SK-N-MC (cell line): ENCODE results near the gene TELO2.

Source experiments
- DNase-seq: peaks from one replicate; pipeline ENCODE4 v3.0.0-alpha.2; 2011; ENCODE audit warnings: low read depth, low spot score
- H3K27ac ChIP-seq: fragments of 200-600 bp; sonication (generic); 2 replicates; pipeline ENCODE4 v1.5.1; 2016; ENCODE audit warnings: mixed run types
- H3K36me3 ChIP-seq: fragments of 200-600 bp; sonication (generic); 2 replicates; pipeline ENCODE4 v1.6.1; 2017; ENCODE audit warnings: antibody characterized with exemption, low read length, mixed read lengths; ENCODE audit not compliant: insufficient read depth
- H3K4me3 ChIP-seq: fragments of 200-600 bp; sonication (generic); 2 replicates; pipeline ENCODE4 v1.5.1; 2016
- H3K9ac ChIP-seq: fragments of 200-600 bp; sonication (generic); 2 replicates; pipeline ENCODE4 v1.8.0; 2017; ENCODE audit warnings: mixed run types, mixed read lengths; ENCODE audit not compliant: insufficient read length
- H3K9me3 ChIP-seq: fragments of 200-600 bp; sonication (generic); 2 replicates; pipeline ENCODE4 v1.6.1; 2017; ENCODE audit warnings: low read depth, mild to moderate bottlenecking, antibody characterized with exemption, low read length, moderate library complexity, mixed read lengths
- EZH2 ChIP-seq: fragments of 200-600 bp; sonication (generic); IDR thresholded peaks from one replicate; pipeline ENCODE4 v1.6.1; 2017; ENCODE audit warnings: antibody characterized with exemption
- FOXP2 ChIP-seq: optimal IDR thresholded peaks from 2 replicates; pipeline ENCODE3; 2011; ENCODE audit warnings: mild to moderate bottlenecking, moderate library complexity; ENCODE audit not compliant: insufficient read depth; ENCODE audit errors: extremely low read length, control extremely low read depth
- POLR2AphosphoS5 ChIP-seq: IDR thresholded peaks from 2 replicates; pipeline ENCODE4 v1.6.1; 2012; ENCODE audit warnings: mild to moderate bottlenecking, low read depth, low read length, borderline replicate concordance

Gene TELO2

GRCh38 chr16:1455190-1456171 lies 37.7 kb upstream of the TELO2 start:
- Histone ChIP-seq H3K4me3 (no peak overlapping the region), H3K9me3 (no peaks in the 10 kb centered on the region), H3K27ac (no peak overlapping the region), H3K36me3 (peaks cover 5% of the 10 kb centered on the region; the same call in 1 of the 2 replicates), H3K9ac (no peak overlapping the region)
- TF ChIP-seq EZH2, result no peak
- no peak for TF ChIP-seq POLR2AphosphoS5
- no peak for TF ChIP-seq FOXP2
- DNase-seq, result no peak

DNA sequence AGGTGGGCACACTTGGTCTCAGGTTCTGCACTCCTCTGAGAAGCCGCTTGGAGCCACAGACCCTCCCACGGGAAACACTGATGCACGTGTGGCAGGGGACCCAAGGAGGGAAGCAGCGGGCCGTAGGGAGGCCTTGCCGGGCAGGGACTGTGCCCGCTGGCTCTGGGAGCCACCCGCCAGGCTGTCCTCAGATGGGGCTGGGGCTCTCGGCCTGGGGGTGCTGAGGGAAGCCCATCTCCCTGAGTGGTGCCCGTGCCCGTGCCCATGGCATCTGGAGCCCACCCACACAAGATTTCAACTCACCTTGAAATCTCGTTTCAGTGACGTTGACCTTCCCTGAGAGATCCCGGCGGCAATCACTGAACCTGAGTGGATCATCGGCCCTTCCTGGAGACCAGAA lies 36.2 kb upstream of the TELO2 start:
- no peak for TF ChIP-seq POLR2AphosphoS5
- no peak for TF ChIP-seq FOXP2
- no peak for TF ChIP-seq EZH2
- no peaks in the 10 kb centered on the region for H3K9me3 ChIP-seq
- no peak overlapping the region for H3K4me3 ChIP-seq
- H3K9ac ChIP-seq, result no peak overlapping the region
- H3K27ac ChIP-seq, result no peak overlapping the region
- H3K36me3 ChIP-seq, result peaks cover 5% of the 10 kb centered on the region; the same call in 1 of the 2 replicates
- DNase-seq, result no peak

DNA sequence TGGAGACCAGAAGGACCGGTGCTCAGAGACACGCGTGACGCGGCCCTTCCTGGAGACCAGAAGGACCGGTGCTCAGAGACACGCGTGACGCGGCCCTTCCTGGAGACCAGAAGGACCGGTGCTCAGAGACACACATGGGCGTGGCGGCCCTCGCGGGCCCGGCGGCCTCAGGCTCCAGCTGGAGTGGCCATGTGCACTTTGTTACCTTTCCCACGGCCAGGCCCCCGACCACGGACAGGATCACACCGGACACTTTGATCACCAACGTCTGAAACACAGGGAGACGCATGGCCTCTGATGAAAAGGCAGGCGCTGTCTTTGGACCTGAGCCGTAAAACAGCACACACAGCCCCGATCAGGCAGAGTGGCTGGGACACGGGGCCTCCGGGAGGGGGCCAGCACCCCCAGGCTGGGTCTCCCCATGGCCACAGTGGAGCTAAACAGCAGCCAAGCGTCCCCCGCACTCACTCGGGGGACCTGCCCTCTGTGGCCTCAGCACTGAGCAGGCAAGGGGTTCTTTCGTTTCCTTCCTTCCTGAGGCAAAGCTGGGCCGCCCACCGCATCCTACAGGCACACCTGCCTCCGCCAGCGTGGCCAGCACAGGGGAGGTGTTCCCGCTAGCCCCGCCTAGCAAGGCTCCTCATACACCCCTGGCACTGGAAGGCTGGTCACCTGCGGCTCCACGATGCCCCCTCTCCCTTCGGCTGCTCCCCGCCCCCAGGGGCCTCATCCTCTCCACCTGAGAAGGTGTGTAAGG lies 35.5 kb upstream of the TELO2 start:
- TF ChIP-seq POLR2AphosphoS5 (no peak), EZH2 (no peak), FOXP2 (no peak)
- H3K9ac ChIP-seq, result no peak overlapping the region

GRCh38 chr16:1458336-1458976 lies 34.7 kb upstream of the TELO2 start:
- no peak for DNase-seq

More for the DNA sequence above, 35.5 kb upstream of the TELO2 start:
- H3K36me3 ChIP-seq, result peaks cover 5% of the 10 kb centered on the region; the same call in 1 of the 2 replicates
- no peak for DNase-seq
- H3K27ac ChIP-seq, result no peak overlapping the region
- no peaks in the 10 kb centered on the region for H3K9me3 ChIP-seq
- no peak overlapping the region for H3K4me3 ChIP-seq

DNA sequence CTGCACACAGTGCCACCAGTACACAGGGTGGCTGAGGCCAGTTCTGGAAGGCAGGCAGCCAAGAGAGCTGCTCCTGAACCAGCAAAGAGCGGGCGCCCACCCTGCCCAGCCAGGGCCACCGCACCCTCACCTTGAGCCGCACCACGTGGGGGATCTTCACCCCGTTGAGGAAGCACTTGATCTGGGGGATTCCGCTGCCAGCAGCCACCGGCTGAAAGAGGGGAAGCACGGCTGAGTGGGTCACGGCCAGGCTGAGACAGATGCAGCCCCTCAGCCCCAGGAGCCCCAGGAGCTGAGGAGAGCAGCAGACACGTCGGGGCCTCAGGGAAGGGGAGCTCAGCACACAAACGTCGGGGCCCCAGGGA lies 34.2 kb upstream of the TELO2 start:
- DNase-seq, result no peak
- no peak overlapping the region; the same call in 1 of the 2 replicates for H3K4me3 ChIP-seq
- H3K27ac ChIP-seq, result peak overlapping the region; percentile 69
- TF ChIP-seq POLR2AphosphoS5, result no peak
- no peak for TF ChIP-seq EZH2
- TF ChIP-seq FOXP2, result no peak
- H3K9ac ChIP-seq, result peak overlapping the region; percentile 14
- H3K36me3 ChIP-seq, result no peaks in the 10 kb centered on the region; the same call in 1 of the 2 replicates
- H3K9me3 ChIP-seq, result no peaks in the 10 kb centered on the region

More at GRCh38 chr16:1458336-1458976, 34.7 kb upstream of the TELO2 start:
- no peaks in the 10 kb centered on the region for H3K9me3 ChIP-seq
- peak overlapping the region; percentile 69 for H3K27ac ChIP-seq
- no peak for TF ChIP-seq POLR2AphosphoS5
- H3K36me3 ChIP-seq, result peaks cover 4% of the 10 kb centered on the region; the same call in 1 of the 2 replicates
- H3K9ac ChIP-seq, result peak overlapping the region; percentile 14
- no peak overlapping the region; the same call in 1 of the 2 replicates for H3K4me3 ChIP-seq

GRCh38 chr16:1459967-1460366 lies 33.2 kb upstream of the TELO2 start:
- H3K9me3 ChIP-seq, result no peaks in the 10 kb centered on the region
- DNase-seq, result no peak
- no peak for TF ChIP-seq POLR2AphosphoS5
- no peak for TF ChIP-seq EZH2
- H3K27ac ChIP-seq, result peak overlapping the region; percentile 57
- peak overlapping the region; percentile 25; the same call in 1 of the 2 replicates for H3K4me3 ChIP-seq
- H3K36me3 ChIP-seq, result no peaks in the 10 kb centered on the region; the same call in 1 of the 2 replicates
- H3K9ac ChIP-seq, result no peak overlapping the region

- no peak for DNase-seq
- no peak overlapping the region for H3K9ac ChIP-seq
- no peaks in the 10 kb centered on the region for H3K9me3 ChIP-seq
- H3K27ac ChIP-seq, result no peak overlapping the region
- no peak overlapping the region for H3K4me3 ChIP-seq
- no peaks in the 10 kb centered on the region; the same call in 1 of the 2 replicates for H3K36me3 ChIP-seq
- no peak for TF ChIP-seq FOXP2
- TF ChIP-seq POLR2AphosphoS5, result no peak
- TF ChIP-seq EZH2, result no peak
Measured at GRCh38 chr16:1460602-1461138, 32.5 kb upstream of the TELO2 start.

DNA sequence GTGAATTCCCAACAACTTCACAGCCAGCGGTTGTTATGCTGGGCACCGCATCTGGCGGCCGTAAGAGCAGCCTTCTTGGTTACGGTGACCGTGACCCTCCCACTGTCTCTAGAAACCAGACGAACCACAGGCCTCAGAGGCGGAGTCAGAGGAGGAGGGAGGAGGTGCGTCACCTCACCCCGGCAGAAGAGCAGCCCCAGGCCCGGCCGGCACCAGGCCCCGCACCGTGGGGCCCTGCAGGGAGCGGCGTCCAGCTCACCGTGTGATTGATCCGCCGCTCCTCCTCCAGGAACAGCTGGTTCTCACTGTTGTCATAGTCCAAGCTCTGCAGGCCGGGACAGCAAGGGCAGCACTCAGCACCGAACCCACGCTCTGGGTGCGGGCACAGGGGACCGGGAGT lies 32.0 kb upstream of the TELO2 start:
- no peak for DNase-seq
- no peak overlapping the region for H3K9ac ChIP-seq
- no peak overlapping the region for H3K27ac ChIP-seq
- no peak for TF ChIP-seq POLR2AphosphoS5
- TF ChIP-seq FOXP2, result no peak
- no peak for TF ChIP-seq EZH2
- no peak overlapping the region for H3K4me3 ChIP-seq
- H3K9me3 ChIP-seq, result no peaks in the 10 kb centered on the region
- H3K36me3 ChIP-seq, result no peaks in the 10 kb centered on the region; the same call in 1 of the 2 replicates
